NCI-H2029 (cell line): Measurements from ENCODE around the gene ABCB8.
"Not testable (repeated sequence)": the region's sequence is repeated elsewhere in the genome, so short reads cannot be mapped to it uniquely, and the experiment has no call there.

ENCODE experiments used
- DNase-seq: peaks from one replicate; lab custom pipeline; 2025; lab: John Stamatoyannopoulos, UW

ABCB8 gene

DNA sequence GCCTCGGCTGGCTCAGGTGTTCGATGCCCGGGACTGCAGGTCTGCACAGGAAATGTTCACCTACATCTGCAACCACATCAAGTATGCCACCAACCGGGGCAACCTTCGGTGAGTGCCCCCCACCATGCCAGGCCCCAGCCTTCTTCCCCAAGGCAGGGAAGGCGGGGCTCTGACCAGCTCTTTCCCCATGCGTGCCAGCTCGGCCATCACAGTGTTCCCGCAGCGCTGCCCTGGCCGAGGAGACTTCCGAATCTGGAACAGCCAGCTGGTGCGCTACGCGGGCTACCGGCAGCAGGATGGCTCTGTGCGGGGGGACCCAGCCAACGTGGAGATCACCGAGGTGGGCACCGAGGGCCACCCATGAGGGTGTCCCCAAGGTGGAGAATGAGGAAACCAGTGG lies 29.9 kb upstream of the ABCB8 start:
- DNase-seq: no peak

DNA sequence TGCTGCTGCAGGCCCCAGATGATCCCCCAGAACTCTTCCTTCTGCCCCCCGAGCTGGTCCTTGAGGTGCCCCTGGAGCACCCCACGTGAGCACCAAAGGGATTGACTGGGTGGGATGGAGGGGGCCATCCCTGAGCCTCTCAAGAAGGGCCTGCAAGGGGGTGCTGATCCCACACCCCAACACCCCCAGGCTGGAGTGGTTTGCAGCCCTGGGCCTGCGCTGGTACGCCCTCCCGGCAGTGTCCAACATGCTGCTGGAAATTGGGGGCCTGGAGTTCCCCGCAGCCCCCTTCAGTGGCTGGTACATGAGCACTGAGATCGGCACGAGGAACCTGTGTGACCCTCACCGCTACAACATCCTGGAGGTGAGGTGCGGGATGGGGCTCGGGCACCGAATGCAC lies 29.2 kb upstream of the ABCB8 start:
- no peak for DNase-seq

GRCh38 chr7:150999497-151000230 lies 28.6 kb upstream of the ABCB8 start:
- DNase-seq: no peak

DNA sequence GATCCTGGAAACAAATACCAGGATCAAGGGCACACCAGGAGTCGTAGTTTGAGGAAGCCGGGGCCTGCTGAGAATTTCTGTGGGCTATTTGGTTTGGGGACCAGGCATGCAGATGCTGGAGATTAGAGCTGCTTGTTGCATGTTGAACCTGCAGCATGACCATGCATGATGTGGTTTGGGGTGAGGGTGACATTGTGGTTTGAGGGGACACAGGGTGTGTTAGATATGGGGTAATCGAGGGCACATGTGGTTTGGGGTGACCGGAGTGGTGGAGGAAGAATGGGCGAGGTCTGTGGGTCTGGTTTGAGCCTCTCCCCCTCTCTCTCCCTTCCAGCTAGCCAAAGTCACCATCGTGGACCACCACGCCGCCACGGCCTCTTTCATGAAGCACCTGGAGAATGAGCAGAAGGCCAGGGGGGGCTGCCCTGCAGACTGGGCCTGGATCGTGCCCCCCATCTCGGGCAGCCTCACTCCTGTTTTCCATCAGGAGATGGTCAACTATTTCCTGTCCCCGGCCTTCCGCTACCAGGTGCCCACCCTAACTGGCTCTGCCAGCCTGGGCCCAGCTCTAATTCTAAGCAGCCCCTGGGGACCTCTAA lies 27.3 kb upstream of the ABCB8 start:
- no peak for DNase-seq

DNA sequence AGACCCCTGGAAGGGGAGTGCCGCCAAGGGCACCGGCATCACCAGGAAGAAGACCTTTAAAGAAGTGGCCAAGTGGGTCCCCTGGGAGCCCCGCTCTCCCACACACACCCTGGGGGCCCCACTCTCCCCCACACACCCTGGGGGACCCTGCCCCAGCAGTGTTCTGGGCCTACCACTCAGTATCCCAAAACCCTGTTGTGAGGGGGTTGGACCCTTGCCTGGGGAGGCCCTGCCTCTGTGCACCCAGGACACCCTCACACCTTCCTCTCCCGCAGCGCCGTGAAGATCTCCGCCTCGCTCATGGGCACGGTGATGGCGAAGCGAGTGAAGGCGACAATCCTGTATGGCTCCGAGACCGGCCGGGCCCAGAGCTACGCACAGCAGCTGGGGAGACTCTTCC lies 26.7 kb upstream of the ABCB8 start:
- DNase-seq: no peak

GRCh38 chr7:151003572-151003971 lies 24.7 kb upstream of the ABCB8 start:
- DNase-seq: peak; percentile 86

DNA sequence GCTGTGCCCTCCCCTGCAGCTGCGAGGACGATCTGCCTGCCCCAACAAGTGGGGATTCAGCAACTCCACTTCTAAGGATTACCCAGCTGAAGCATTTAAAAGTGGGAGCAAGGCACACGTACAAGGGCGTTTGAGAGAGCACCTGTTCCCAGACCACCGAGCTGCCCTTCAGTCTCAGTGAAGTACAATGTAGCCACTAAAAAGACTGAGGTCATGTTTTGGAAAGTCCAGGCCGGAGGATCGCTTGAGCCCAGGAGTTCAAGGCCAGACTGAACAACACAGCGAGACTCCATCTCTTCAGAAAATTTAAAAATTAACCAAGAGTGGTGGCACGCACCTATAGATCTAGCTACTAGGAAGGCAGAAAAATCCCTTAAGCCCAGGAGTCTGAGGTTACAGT lies 22.7 kb upstream of the ABCB8 start:
- no peak for DNase-seq

DNA sequence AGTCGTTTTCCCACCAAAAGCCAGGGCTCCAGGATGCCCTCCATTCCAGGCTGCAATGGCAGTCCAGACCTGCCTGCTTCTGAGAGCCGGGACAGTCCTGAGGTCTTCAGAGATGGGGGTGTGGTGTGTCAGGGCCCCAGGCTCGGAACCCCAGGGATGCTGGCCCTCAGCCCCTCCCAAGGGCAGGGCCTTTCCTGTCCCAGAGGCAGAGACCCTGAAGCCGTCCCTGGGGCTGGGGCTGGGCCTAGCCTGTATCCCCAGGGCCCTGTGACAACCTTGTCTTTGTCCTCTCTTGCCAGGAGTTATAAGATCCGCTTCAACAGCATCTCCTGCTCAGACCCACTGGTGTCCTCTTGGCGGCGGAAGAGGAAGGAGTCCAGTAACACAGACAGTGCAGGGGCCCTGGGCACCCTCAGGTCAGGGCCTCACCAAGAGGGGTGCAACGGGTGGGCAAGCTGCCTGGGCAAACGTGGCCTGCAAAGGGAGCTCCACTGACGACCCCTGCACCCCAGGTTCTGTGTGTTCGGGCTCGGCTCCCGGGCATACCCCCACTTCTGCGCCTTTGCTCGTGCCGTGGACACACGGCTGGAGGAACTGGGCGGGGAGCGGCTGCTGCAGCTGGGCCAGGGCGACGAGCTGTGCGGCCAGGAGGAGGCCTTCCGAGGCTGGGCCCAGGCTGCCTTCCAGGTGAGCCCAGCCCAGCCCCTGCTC lies 21.5 kb upstream of the ABCB8 start:
- DNase-seq: no peak

DNA sequence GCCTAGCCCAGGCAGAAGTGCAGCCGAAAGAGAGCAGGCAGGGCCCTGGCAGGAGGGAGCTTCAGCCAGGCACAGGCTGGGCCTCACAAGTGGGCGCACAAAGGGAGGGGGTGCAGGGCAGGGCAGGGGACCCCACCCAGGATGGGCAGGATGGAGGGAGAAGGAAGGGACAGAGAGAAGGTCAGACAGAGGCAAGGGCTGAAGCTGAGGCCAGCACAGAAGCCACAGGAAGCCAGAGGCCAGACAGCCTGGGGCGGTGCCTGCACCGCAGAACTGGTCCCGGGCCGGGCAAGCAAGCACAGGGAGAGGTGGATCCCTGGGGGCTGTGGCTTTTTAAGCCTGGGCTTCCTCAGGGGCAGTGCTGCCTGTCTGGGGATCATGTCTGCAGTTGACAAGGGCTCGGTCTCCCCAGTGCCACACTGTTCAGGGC lies 20.8 kb upstream of the ABCB8 start:
- no peak for DNase-seq

DNA sequence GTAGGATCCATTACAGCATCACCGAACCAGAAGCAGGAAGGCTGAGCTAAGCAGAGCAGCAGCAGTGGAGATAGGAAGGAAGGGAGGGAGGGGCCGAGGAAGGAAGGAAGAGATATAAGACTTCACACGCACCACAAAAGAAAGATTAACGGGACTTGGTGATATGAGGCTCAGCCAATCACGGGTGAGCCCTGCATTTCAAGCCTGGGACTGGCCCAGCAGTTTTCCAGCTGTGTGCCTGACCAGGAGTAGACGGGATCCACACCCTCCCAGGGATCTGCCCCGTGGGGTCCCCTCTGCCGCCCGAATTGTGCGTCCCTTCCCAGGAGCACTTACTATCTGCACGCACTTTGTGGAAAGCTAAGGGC lies 20.1 kb upstream of the ABCB8 start:
- DNase-seq: no peak

- DNase-seq: no peak
Observed at GRCh38 chr7:151008511-151009323, 19.5 kb upstream of the ABCB8 start.

GRCh38 chr7:151009327-151010036 lies 18.8 kb upstream of the ABCB8 start:
- no peak for DNase-seq

DNA sequence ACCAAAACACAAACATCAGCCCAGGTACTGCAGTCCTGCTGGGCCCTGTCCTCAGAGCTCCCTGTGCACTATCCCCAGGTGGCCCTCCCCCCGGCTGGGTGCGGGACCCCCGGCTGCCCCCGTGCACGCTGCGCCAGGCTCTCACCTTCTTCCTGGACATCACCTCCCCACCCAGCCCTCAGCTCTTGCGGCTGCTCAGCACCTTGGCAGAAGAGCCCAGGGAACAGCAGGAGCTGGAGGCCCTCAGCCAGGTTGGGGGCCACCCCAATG lies 18.3 kb upstream of the ABCB8 start:
- no peak for DNase-seq

GRCh38 chr7:151010307-151011096 lies 17.7 kb upstream of the ABCB8 start:
- DNase-seq: no peak

GRCh38 chr7:151011097-151011409 lies 17.2 kb upstream of the ABCB8 start:
- no peak for DNase-seq

- not testable (repeated sequence) for DNase-seq
Observed at GRCh38 chr7:151011616-151012015, 16.6 kb upstream of the ABCB8 start.

DNA sequence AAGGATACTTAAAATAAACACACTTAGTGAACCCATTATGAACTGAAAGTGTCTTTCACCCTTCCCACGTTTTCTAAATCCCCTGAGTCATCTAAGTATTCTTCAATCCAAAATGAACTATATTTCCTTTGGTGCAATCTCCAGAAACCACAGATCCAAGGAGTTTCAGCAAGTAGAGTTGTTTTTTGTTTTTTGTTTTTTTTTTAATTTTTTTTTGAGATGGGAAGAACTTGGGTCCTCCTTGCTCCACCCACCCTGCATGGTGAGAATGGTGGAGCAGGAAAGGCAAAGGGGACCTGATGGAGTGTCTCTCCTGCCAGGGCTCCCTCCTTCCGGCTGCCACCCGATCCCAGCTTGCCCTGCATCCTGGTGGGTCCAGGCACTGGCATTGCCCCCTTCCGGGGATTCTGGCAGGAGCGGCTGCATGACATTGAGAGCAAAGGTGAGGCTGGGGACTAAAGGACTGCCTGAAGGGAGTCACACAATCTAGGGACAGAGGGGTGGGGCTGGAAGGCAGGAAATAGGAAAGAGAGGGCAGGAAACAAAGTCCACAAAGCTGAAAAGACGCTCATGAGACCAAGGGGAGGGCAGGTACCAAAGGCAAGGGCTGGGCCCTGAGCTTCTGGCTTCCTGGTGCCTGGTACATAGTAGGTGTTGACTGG lies 16.1 kb upstream of the ABCB8 start:
- DNase-seq: no peak

DNA sequence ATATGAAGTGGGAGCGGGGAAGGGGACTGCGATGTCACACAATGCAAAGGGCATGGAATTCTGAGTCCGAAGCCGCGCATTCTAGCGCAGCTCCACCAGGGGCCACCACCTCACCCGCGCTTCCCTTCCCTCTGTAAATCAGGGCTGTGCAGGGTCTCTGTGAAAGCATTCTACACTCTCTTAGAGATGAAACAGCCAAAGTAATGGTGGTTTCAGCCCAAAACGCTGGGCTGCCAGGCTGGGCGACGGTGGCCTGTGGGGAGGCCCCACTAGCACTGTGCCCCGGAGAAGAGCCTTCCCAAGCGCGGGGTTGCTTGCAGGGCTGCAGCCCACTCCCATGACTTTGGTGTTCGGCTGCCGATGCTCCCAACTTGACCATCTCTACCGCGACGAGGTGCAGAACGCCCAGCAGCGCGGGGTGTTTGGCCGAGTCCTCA lies 15.3 kb upstream of the ABCB8 start:
- no peak for DNase-seq

GRCh38 chr7:151013356-151013732 lies 14.9 kb upstream of the ABCB8 start:
- DNase-seq: no peak

DNA sequence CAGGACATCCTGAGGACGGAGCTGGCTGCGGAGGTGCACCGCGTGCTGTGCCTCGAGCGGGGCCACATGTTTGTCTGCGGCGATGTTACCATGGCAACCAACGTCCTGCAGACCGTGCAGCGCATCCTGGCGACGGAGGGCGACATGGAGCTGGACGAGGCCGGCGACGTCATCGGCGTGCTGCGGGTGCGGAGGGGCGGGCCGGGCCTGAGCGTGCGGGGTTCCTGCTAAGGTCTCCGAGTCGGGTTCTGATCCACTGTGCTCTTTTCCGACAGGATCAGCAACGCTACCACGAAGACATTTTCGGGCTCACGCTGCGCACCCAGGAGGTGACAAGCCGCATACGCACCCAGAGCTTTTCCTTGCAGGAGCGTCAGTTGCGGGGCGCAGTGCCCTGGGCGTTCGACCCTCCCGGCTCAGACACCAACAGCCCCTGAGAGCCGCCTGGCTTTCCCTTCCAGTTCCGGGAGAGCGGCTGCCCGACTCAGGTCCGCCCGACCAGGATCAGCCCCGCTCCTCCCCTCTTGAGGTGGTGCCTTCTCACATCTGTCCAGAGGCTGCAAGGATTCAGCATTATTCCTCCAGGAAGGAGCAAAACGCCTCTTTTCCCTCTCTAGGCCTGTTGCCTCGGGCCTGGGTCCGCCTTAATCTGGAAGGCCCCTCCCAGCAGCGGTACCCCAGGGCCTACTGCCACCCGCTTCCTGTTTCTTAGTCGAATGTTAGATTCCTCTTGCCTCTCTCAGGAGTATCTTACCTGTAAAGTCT lies 14.3 kb upstream of the ABCB8 start:
- no peak for DNase-seq
